ENCODE measurements around the gene SLC25A46.
"Not testable (repeated sequence)": the region's sequence is repeated elsewhere in the genome, so short reads cannot be mapped to it uniquely, and the experiment has no call there.

The SLC25A46 gene

GRCh38 chr5:110738812-110739651 lies at the start of gene SLC25A46:
TSS of gene SLC25A46 (plus strand) at chr5:110739007. CDS start at chr5:110739120, 113 bp downstream.
- peak; percentile 96 for FAIRE-seq
- peak; percentile 69 for DNase-seq (ENCODE audit: extremely low spot score, insufficient read length, low read depth)

- DNase-seq (ENCODE audit: extremely low spot score, insufficient read length, low read depth); FAIRE-seq: not testable (repeated sequence)
These were observed 48.2 kb upstream of the SLC25A46 start for GRCh38 chr5:110690587-110690986.

- FAIRE-seq; DNase-seq (ENCODE audit: extremely low spot score, insufficient read length, low read depth): not testable (repeated sequence)
These were observed 46.1 kb upstream of the SLC25A46 start for GRCh38 chr5:110692669-110693068.

DNA sequence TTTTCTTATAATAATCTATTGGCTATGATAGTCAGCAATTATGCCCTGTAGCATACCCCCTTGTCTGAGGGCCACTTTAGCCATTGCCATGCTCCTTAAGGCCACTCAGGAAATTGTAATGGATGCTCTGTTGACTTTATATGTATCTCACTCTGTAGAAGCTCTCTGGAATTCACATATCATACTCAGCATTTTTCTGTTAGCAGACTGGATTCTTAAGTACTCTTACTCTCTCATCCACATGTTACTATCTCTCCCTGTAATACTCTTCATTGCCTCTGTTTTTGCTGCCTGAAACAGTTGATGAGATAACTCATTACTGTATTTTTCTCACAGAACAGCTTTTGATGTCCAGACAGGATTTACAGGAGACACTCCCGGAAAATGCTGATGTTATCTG lies 36.5 kb upstream of the SLC25A46 start:
- FAIRE-seq (no peak), DNase-seq (ENCODE audit: extremely low spot score, insufficient read length, low read depth) (no peak)

GRCh38 chr5:110702704-110703103 lies 36.1 kb upstream of the SLC25A46 start:
- DNase-seq (ENCODE audit: extremely low spot score, insufficient read length, low read depth) = no peak
- FAIRE-seq = no peak

DNA sequence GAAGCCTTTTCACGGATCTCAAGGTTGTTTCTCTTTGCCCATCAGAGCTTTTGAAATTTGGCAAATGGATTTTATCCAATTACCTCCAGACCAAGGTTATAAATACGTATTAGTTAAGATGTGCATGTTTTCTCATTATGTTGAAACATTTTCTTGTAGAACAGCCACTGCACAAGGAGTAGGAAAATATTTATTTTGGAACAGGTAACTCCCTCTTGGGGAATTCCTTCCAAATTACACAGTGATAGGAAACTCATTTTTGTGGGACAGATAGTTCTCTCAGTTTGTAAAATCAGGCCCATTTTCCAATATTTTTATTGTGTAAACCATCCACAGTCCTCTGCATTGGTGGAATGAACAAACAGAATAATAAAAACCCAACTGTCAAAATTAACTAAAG lies 35.3 kb upstream of the SLC25A46 start:
- FAIRE-seq (no peak), DNase-seq (ENCODE audit: extremely low spot score, insufficient read length, low read depth) (no peak)

- FAIRE-seq (no peak), DNase-seq (ENCODE audit: extremely low spot score, insufficient read length, low read depth) (no peak)
These were observed 33.5 kb upstream of the SLC25A46 start for GRCh38 chr5:110705349-110705748.

DNA sequence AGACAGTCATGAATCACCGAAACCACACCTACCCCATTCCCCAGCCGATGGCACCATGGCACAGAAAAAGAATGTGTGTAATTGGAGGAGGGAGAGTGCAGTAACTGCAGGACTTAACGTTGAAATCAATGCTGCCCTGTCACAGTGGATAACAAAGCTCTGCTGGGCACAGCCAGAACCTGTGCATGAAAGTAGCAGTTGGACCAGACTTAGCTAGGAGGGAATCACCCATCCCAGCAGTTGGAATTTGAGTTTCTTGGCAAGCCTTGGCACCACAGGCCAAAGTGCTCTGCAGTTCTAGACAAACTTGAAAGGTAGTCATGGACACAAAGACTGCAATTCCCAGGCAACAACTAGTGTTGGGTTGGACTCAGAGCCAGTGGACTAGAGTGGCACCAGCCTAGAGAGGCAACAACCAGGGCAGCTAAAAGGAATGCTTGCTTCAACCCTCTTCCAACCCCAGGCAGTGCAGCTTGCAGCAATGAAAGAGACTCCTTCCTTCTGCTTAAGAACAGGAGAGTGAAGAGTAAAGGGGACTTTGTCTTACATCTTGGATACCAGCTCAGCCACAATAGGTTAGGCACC lies 31.5 kb upstream of the SLC25A46 start:
- DNase-seq (ENCODE audit: extremely low spot score, insufficient read length, low read depth) (no peak), FAIRE-seq (no peak)

- FAIRE-seq = no peak
- DNase-seq (ENCODE audit: extremely low spot score, insufficient read length, low read depth) = no peak
These were observed 22.3 kb upstream of the SLC25A46 start for GRCh38 chr5:110716247-110717245.

- FAIRE-seq (no peak), DNase-seq (ENCODE audit: extremely low spot score, insufficient read length, low read depth) (no peak)
These were observed 20.5 kb upstream of the SLC25A46 start for GRCh38 chr5:110718311-110718710.

GRCh38 chr5:110726249-110727024 lies 12.4 kb upstream of the SLC25A46 start, which contains the start of gene TMEM232:
TSS of gene TMEM232 (minus strand) at chr5:110726671. CDS start at chr5:110667352, 59,319 bp downstream.
- FAIRE-seq = peak; percentile 72
- DNase-seq (ENCODE audit: extremely low spot score, insufficient read length, low read depth) = peak; percentile 26

- FAIRE-seq (no peak), DNase-seq (ENCODE audit: extremely low spot score, insufficient read length, low read depth) (no peak)
These were observed 11.8 kb upstream of the SLC25A46 start for GRCh38 chr5:110727025-110727314.

- not testable (repeated sequence) for DNase-seq (ENCODE audit: extremely low spot score, insufficient read length, low read depth); FAIRE-seq
These were observed 7.3 kb upstream of the SLC25A46 start for GRCh38 chr5:110731499-110731898.

DNA sequence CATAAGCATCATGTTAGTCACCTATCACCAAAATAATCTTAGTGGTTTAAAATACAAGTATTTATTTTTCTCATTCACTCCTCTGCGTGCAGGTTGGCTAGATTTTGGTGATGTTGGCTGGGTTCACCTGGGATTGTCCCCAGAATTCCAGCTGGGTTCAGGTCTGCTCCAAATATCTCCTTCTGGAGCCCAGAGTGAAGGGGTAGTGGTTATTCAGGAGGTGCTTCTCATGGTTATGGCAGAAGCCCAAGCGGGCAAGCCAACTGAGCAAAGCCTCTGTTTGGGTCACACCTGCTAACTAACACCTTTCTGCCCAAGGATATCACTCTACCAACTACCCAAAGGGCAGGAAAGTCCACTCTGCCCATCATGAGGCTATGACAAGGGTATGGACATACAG lies 4.7 kb upstream of the SLC25A46 start:
- no peak for DNase-seq (ENCODE audit: extremely low spot score, insufficient read length, low read depth)
- no peak for FAIRE-seq

DNA sequence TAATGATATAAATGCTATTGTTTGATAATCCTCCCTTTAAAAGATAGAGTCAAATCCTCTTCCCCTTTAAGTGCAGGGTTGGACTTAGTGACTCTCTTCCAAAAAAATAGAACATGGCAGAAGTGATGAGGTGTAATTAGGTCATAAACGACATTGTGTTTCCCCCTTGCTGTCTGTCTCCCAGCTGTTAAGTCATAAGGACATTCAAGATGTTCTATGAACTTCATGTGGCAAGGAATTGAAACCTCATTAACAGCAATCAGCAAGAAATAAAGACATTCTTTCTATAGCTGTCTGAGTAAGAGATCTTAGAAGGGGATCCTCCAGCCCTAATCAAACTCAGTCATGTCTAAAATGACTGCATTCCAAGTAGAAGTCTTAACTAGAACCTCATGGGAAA lies 3.3 kb upstream of the SLC25A46 start:
- FAIRE-seq = no peak
- DNase-seq (ENCODE audit: extremely low spot score, insufficient read length, low read depth) = no peak

GRCh38 chr5:110736753-110737152 lies 2.1 kb upstream of the SLC25A46 start:
- FAIRE-seq = no peak
- no peak for DNase-seq (ENCODE audit: extremely low spot score, insufficient read length, low read depth)

DNA sequence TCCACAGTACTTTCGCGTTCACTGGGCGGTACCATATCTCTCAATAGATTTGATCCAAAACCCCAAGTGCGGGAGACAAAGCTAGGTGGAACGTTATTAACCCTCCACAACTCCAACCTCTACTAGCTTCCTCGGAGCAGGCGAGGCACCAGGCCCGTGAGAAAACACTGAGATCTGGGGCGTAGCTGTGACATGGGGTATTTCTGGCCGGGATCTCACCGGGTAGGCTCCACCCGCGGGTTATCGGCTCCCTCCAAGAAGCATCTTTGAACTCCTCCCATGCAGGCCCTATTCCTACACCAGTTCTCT lies 350 bp upstream of the SLC25A46 start:
- FAIRE-seq (no peak), DNase-seq (ENCODE audit: extremely low spot score, insufficient read length, low read depth) (peak; percentile 29)

- DNase-seq (ENCODE audit: extremely low spot score, insufficient read length, low read depth) (peak; percentile 45), FAIRE-seq (peak; percentile 95)
These were observed 13.3 kb downstream of the SLC25A46 start for GRCh38 chr5:110751902-110752762.

DNA sequence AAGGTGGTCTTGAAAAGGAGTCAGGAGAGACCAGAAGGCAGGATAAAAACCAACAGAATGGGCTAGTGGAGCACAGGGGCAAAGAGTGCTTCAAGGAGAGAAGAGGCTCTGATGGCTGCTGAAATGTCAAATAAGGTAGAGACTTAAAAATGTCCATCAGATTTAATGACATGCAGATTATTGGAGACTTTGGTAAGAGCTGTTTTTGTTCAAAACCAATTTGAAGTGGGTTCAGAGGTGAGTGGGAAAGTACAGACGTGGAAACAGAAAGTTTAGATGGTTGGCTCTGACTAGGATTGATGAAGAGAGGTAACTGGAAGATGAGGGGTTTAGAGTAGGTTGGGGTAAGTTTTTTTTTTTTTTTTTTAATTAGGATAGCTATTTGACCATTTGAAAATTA lies 14.1 kb downstream of the SLC25A46 start:
- peak; percentile 63 for FAIRE-seq
- no peak for DNase-seq (ENCODE audit: extremely low spot score, insufficient read length, low read depth)

Measured in GM18507 (cell line).